HEK293 (cell line): Measurements from ENCODE around the gene CD55.

Source experiments
- CTCF ChIA-PET: fragments of 350-600 bp; formaldehyde crosslinking; extraction: SDS; loops from one replicate; lab custom pipeline; 2021; ENCODE audit warnings: antibody characterized with exemption; lab: Yijun Ruan, JAX
- POLR2A ChIA-PET: fragments of 300-600 bp; formaldehyde crosslinking; extraction: SDS; loops from one replicate; lab custom pipeline; 2020; ENCODE audit warnings: antibody characterized with exemption, inconsistent platforms; lab: Yijun Ruan, JAX
- H3K27ac ChIP-seq: fragments of 200-500 bp; sonication (Bioruptor generic); 2 replicates; pipeline ENCODE4 v1.5.1; 2014; ENCODE audit warnings: low read depth, low read length, control low read depth, inconsistent platforms; ENCODE audit errors: extremely low read depth
- H3K36me3 ChIP-seq, 2 experiments: fragments of 200-500 bp in 1 of 2; sonication (Bioruptor generic) in 1 of 2; 1 replicate in 1 of 2; 2 replicates in 1 of 2; pipeline ENCODE4 v1.5.1; 2014 to 2017; ENCODE audit warnings: inconsistent platforms in 2 of 2, low read length in 2 of 2; ENCODE audit not compliant: control insufficient read depth in 2 of 2, insufficient read depth in 1 of 2
- H3K4me1 ChIP-seq: fragments of 200-500 bp; sonication (Bioruptor generic); 2 replicates; pipeline ENCODE4 v1.5.1; 2014; ENCODE audit warnings: mild to moderate bottlenecking, low read length, inconsistent platforms; ENCODE audit not compliant: control insufficient read depth, insufficient read depth
- H3K4me3 ChIP-seq: 2 replicates; pipeline ENCODE4 v1.5.1; 2011; ENCODE audit warnings: low read depth, mild to moderate bottlenecking, control low read depth, low read length, moderate library complexity
- H3K9me3 ChIP-seq: fragments of 200-500 bp; sonication (Bioruptor generic); 2 replicates; pipeline ENCODE4 v1.5.1; 2014; ENCODE audit warnings: low read depth, low read length, inconsistent platforms; ENCODE audit not compliant: control insufficient read depth, insufficient read depth
- MYNN ChIP-seq: fragments of 450-650 bp; formaldehyde crosslinking; IDR thresholded peaks from 2 replicates; pipeline ENCODE4 v1.5.1; 2016; ENCODE audit warnings: missing biosample characterization, missing genetic modification characterization, borderline replicate concordance
- OVOL3 ChIP-seq: fragments of 450-650 bp; formaldehyde crosslinking; IDR thresholded peaks from 2 replicates; pipeline ENCODE4 v1.5.1; 2016; ENCODE audit warnings: missing biosample characterization, missing genetic modification characterization
- YY2 ChIP-seq: fragments of 450-650 bp; formaldehyde crosslinking; IDR thresholded peaks from 2 replicates; pipeline ENCODE4 v1.5.1; 2016; ENCODE audit warnings: missing biosample characterization, missing genetic modification characterization
- ZBTB21 ChIP-seq: fragments of 450-650 bp; formaldehyde crosslinking; IDR thresholded peaks from 2 replicates; pipeline ENCODE4 v1.5.1; 2017; ENCODE audit warnings: missing biosample characterization, missing genetic modification characterization
- ZNF10 ChIP-seq: fragments of 450-650 bp; formaldehyde crosslinking; IDR thresholded peaks from 2 replicates; pipeline ENCODE4 v1.5.1; 2017; ENCODE audit warnings: missing biosample characterization, missing genetic modification characterization
- ZNF121 ChIP-seq: fragments of 450-650 bp; formaldehyde crosslinking; IDR thresholded peaks from 2 replicates; pipeline ENCODE4 v1.5.1; 2016; ENCODE audit warnings: missing biosample characterization, missing genetic modification characterization
- ZNF146 ChIP-seq: fragments of 450-650 bp; formaldehyde crosslinking; IDR thresholded peaks from 2 replicates; pipeline ENCODE4 v1.5.1; 2016; ENCODE audit warnings: missing biosample characterization, missing genetic modification characterization
- ZNF266 ChIP-seq: fragments of 450-650 bp; formaldehyde crosslinking; IDR thresholded peaks from 2 replicates; pipeline ENCODE4 v1.5.1; 2016; ENCODE audit warnings: missing biosample characterization, missing genetic modification characterization, low read depth
- ZNF302 ChIP-seq: fragments of 450-650 bp; formaldehyde crosslinking; IDR thresholded peaks from 2 replicates; pipeline ENCODE4 v1.5.1; 2016; ENCODE audit warnings: missing biosample characterization, missing genetic modification characterization, low read depth
- ZNF341 ChIP-seq: fragments of 450-650 bp; formaldehyde crosslinking; IDR thresholded peaks from 2 replicates; pipeline ENCODE4; 2016; ENCODE audit warnings: low read depth, missing biosample characterization, missing genetic modification characterization
- ZNF391 ChIP-seq: fragments of 450-650 bp; formaldehyde crosslinking; IDR thresholded peaks from 2 replicates; pipeline ENCODE4 v1.5.1; 2016; ENCODE audit warnings: low read depth, missing biosample characterization, missing genetic modification characterization, borderline replicate concordance
- ZNF394 ChIP-seq: fragments of 450-650 bp; formaldehyde crosslinking; IDR thresholded peaks from 2 replicates; pipeline ENCODE4 v1.5.1; 2016; ENCODE audit warnings: missing biosample characterization, missing genetic modification characterization, mild to moderate bottlenecking, moderate library complexity, borderline replicate concordance
- ZNF423 ChIP-seq: fragments of 450-650 bp; formaldehyde crosslinking; IDR thresholded peaks from 2 replicates; pipeline ENCODE4 v1.5.1; 2016; ENCODE audit warnings: missing biosample characterization, missing genetic modification characterization
- ZNF426 ChIP-seq: fragments of 450-650 bp; formaldehyde crosslinking; IDR thresholded peaks from 2 replicates; pipeline ENCODE4 v1.5.1; 2017; ENCODE audit warnings: missing biosample characterization, missing genetic modification characterization, mild to moderate bottlenecking, inconsistent platforms, moderate library complexity
- ZNF514 ChIP-seq: fragments of 450-650 bp; formaldehyde crosslinking; IDR thresholded peaks from 2 replicates; pipeline ENCODE4 v1.5.1; 2016; ENCODE audit warnings: missing biosample characterization, missing genetic modification characterization
- ZNF521 ChIP-seq: fragments of 450-650 bp; formaldehyde crosslinking; IDR thresholded peaks from 2 replicates; pipeline ENCODE4 v1.5.1; 2017; ENCODE audit warnings: missing biosample characterization, mild to moderate bottlenecking, missing genetic modification characterization
- ZNF555 ChIP-seq: fragments of 450-650 bp; formaldehyde crosslinking; conservative IDR thresholded peaks from 2 replicates; pipeline ENCODE4 v1.5.1; 2017; ENCODE audit warnings: missing biosample characterization, mild to moderate bottlenecking, missing genetic modification characterization, inconsistent platforms
- ZNF610 ChIP-seq: fragments of 450-650 bp; formaldehyde crosslinking; IDR thresholded peaks from 2 replicates; pipeline ENCODE4 v1.5.1; 2016; ENCODE audit warnings: missing biosample characterization, missing genetic modification characterization, borderline replicate concordance
- ZNF621 ChIP-seq: fragments of 450-650 bp; formaldehyde crosslinking; IDR thresholded peaks from 2 replicates; pipeline ENCODE4 v1.5.1; 2017; ENCODE audit warnings: missing biosample characterization, missing genetic modification characterization
- ZNF623 ChIP-seq: fragments of 450-650 bp; formaldehyde crosslinking; IDR thresholded peaks from 2 replicates; pipeline ENCODE4 v1.5.1; 2016; ENCODE audit warnings: missing biosample characterization, missing genetic modification characterization
- ZNF658 ChIP-seq: fragments of 450-650 bp; formaldehyde crosslinking; IDR thresholded peaks from 2 replicates; pipeline ENCODE4; 2016; ENCODE audit warnings: missing biosample characterization, missing genetic modification characterization
- ZNF660 ChIP-seq: fragments of 450-650 bp; IDR thresholded peaks from 2 replicates; pipeline ENCODE4 v1.5.1; 2018; ENCODE audit warnings: missing biosample characterization, mild to moderate bottlenecking, missing genetic modification characterization
- ZNF701 ChIP-seq: fragments of 450-650 bp; formaldehyde crosslinking; IDR thresholded peaks from 2 replicates; pipeline ENCODE4 v1.5.1; 2016; ENCODE audit warnings: missing biosample characterization, missing genetic modification characterization
- ZNF707 ChIP-seq: fragments of 450-650 bp; formaldehyde crosslinking; IDR thresholded peaks from 2 replicates; pipeline ENCODE4 v1.5.1; 2016; ENCODE audit warnings: missing biosample characterization, missing genetic modification characterization
- ZSCAN23 ChIP-seq: fragments of 450-650 bp; formaldehyde crosslinking; IDR thresholded peaks from 2 replicates; pipeline ENCODE4 v1.5.1; 2016; ENCODE audit warnings: missing biosample characterization, missing genetic modification characterization
- ZXDB ChIP-seq: fragments of 450-650 bp; formaldehyde crosslinking; IDR thresholded peaks from 2 replicates; pipeline ENCODE4 v1.5.1; 2016; ENCODE audit warnings: missing biosample characterization, missing genetic modification characterization
- TF ChIP-seq, protein P1 (sequence below): fragments of 450-650 bp; formaldehyde crosslinking; IDR thresholded peaks from 2 replicates; pipeline ENCODE4 v1.5.1; 2016; ENCODE audit warnings: missing biosample characterization, missing genetic modification characterization
- TF ChIP-seq, protein P2 (sequence below): fragments of 450-650 bp; formaldehyde crosslinking; IDR thresholded peaks from 2 replicates; pipeline ENCODE4 v1.5.0; 2017; ENCODE audit warnings: missing biosample characterization, missing genetic modification characterization, borderline replicate concordance
- TF ChIP-seq, protein P3 (sequence below): fragments of 450-650 bp; formaldehyde crosslinking; IDR thresholded peaks from 2 replicates; pipeline ENCODE4 v1.5.1; 2016; ENCODE audit warnings: missing biosample characterization, missing genetic modification characterization, borderline replicate concordance
- TF ChIP-seq, protein P4 (sequence below): fragments of 450-650 bp; formaldehyde crosslinking; IDR thresholded peaks from 2 replicates; pipeline ENCODE4 v1.5.1; 2016; ENCODE audit warnings: missing biosample characterization, missing genetic modification characterization

Gene CD55

DNA sequence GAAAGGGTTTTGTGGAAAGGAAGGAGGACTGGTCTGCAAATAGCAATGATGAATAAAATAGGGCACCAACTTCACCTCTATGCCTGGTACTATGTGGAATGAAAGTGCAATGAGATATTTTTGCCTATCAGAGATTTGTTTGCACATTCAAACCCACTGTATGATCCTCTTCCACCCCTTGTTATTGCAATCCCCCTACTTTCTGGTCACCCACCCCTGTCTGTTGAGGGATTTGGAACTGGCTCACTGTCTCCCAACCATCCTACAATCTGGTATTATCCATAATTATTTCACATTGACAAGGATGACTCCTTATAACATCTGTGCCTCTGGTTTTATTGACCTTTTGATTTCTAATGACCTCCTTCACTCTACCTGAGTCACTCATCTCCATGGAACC, 42.4 kb downstream of the CD55 start:
- Histone ChIP-seq H3K36me3 (peaks cover 0 to 23% of the 10 kb centered on the region in 2 experiments; a peak in 1 of 3 replicates), H3K27ac (no peak overlapping the region), H3K9me3 (no peaks in the 10 kb centered on the region), H3K4me3 (no peak overlapping the region), H3K4me1 (no peaks in the 10 kb centered on the region)
- POLR2A ChIA-PET: no interaction called here
- CTCF ChIA-PET: interaction anchor here (0.7 kb wide), 1 partner anchor 11 kb away, joined by 4 read pairs; no protein-coding TSS in a partner anchor
- no peak for TF ChIP-seq ZNF623 (tag by site-specific recombination)
- no peak for TF ChIP-seq ZNF701
- TF ChIP-seq, protein P1, sequence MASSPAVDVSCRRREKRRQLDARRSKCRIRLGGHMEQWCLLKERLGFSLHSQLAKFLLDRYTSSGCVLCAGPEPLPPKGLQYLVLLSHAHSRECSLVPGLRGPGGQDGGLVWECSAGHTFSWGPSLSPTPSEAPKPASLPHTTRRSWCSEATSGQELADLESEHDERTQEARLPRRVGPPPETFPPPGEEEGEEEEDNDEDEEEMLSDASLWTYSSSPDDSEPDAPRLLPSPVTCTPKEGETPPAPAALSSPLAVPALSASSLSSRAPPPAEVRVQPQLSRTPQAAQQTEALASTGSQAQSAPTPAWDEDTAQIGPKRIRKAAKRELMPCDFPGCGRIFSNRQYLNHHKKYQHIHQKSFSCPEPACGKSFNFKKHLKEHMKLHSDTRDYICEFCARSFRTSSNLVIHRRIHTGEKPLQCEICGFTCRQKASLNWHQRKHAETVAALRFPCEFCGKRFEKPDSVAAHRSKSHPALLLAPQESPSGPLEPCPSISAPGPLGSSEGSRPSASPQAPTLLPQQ: no peak
- no peak for TF ChIP-seq MYNN (tag by site-specific recombination)
- no peak for TF ChIP-seq ZNF660
- TF ChIP-seq ZNF610 (tag by site-specific recombination): no peak
- TF ChIP-seq ZNF426: no peak
- no peak for TF ChIP-seq ZNF391 (tag by site-specific recombination)
- TF ChIP-seq ZBTB21 (tag by site-specific recombination): no peak
- TF ChIP-seq, protein P2, sequence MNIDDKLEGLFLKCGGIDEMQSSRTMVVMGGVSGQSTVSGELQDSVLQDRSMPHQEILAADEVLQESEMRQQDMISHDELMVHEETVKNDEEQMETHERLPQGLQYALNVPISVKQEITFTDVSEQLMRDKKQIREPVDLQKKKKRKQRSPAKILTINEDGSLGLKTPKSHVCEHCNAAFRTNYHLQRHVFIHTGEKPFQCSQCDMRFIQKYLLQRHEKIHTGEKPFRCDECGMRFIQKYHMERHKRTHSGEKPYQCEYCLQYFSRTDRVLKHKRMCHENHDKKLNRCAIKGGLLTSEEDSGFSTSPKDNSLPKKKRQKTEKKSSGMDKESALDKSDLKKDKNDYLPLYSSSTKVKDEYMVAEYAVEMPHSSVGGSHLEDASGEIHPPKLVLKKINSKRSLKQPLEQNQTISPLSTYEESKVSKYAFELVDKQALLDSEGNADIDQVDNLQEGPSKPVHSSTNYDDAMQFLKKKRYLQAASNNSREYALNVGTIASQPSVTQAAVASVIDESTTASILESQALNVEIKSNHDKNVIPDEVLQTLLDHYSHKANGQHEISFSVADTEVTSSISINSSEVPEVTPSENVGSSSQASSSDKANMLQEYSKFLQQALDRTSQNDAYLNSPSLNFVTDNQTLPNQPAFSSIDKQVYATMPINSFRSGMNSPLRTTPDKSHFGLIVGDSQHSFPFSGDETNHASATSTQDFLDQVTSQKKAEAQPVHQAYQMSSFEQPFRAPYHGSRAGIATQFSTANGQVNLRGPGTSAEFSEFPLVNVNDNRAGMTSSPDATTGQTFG: no peak
- no peak for TF ChIP-seq ZNF658
- TF ChIP-seq ZNF10 (tag by site-specific recombination): no peak

DNA sequence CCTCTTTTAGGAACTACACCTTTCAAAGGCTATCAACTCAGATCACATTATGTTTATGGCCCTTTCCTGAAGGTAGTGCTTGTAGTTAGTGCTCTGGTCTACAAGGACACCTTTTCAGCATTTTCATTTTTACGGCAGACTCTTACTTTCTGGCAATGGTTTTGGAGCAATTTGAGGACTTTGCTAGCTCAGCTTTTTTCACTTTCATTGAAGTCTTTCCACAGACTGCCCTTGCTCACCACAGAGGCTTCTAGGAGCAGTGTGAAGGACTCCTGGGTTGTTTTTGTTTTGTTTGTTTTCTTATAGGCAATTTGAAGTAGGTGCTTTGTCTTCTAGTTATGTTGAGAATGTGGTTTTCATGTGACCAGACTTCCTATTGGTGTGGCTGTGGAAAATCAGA, 43.1 kb downstream of the CD55 start:
- Histone ChIP-seq H3K4me3 (no peak overlapping the region), H3K9me3 (no peaks in the 10 kb centered on the region), H3K4me1 (no peaks in the 10 kb centered on the region), H3K36me3 (peaks cover 0 to 22% of the 10 kb centered on the region in 2 experiments; a peak in 1 of 3 replicates), H3K27ac (no peak overlapping the region)
- CTCF ChIA-PET: interaction anchor here (0.7 kb wide), 1 partner anchor 12 kb away, joined by 4 read pairs; no protein-coding TSS in a partner anchor
- POLR2A ChIA-PET: no interaction called here
- TF ChIP-seq, protein P3, sequence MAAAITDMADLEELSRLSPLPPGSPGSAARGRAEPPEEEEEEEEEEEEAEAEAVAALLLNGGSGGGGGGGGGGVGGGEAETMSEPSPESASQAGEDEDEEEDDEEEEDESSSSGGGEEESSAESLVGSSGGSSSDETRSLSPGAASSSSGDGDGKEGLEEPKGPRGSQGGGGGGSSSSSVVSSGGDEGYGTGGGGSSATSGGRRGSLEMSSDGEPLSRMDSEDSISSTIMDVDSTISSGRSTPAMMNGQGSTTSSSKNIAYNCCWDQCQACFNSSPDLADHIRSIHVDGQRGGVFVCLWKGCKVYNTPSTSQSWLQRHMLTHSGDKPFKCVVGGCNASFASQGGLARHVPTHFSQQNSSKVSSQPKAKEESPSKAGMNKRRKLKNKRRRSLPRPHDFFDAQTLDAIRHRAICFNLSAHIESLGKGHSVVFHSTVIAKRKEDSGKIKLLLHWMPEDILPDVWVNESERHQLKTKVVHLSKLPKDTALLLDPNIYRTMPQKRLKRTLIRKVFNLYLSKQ (tag by site-specific recombination): no peak
- no peak for TF ChIP-seq ZSCAN23 (tag by site-specific recombination)
- TF ChIP-seq, protein P4, sequence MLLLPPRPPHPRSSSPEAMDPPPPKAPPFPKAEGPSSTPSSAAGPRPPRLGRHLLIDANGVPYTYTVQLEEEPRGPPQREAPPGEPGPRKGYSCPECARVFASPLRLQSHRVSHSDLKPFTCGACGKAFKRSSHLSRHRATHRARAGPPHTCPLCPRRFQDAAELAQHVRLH: no peak
- TF ChIP-seq ZNF514: no peak
- no peak for TF ChIP-seq ZNF302 (tag by site-specific recombination)
- no peak for TF ChIP-seq ZNF341 (tag by site-specific recombination)
- TF ChIP-seq OVOL3 (tag by site-specific recombination): no peak
- no peak for TF ChIP-seq ZNF707 (tag by site-specific recombination)
- TF ChIP-seq YY2 (tag by site-specific recombination): no peak
- no peak for TF ChIP-seq ZNF423 (tag by site-specific recombination)
- TF ChIP-seq ZNF146: no peak
- TF ChIP-seq ZNF121: no peak
- TF ChIP-seq ZNF621 (tag by site-specific recombination): no peak
- TF ChIP-seq ZNF521 (tag by site-specific recombination): no peak
- TF ChIP-seq ZNF266 (tag by site-specific recombination): no peak
- TF ChIP-seq, protein P2: no peak
- TF ChIP-seq ZNF555 (tag by site-specific recombination): no peak
- no peak for TF ChIP-seq ZXDB (tag by site-specific recombination)
- TF ChIP-seq ZNF394 (tag by site-specific recombination): no peak
